Lower leg skin (tissue), 4 donors: ENCODE measurements around the gene MXI1. TPM values are rescaled to one million over a fixed set of nuclear protein-coding genes. Genes with fewer than 3 reads are reported as not detected.
A peak's percentile ranks its signal among the peaks of the same experiment; 100 is the strongest.

Experiments
- DNase-seq, 2 donors: peaks; one replicate each; pipeline ENCODE4 v3.0.0-alpha.2; 2019; ENCODE audit warnings: low spot score in 2 of 2
- H3K4me3 ChIP-seq: fragments of 200-600 bp; sonication (generic); 2 replicates; pipeline ENCODE4 v1.5.1; 2017; ENCODE audit warnings: mild to moderate bottlenecking, low read depth; ENCODE audit not compliant: poor library complexity, severe bottlenecking
- POLR2A ChIP-seq, 2 donors: fragments of 450-650 bp; IDR thresholded peaks; one replicate each; pipeline ENCODE4 v1.6.1; 2016 to 2017; ENCODE audit warnings: antibody characterized with exemption in 2 of 2, mild to moderate bottlenecking in 1 of 2, moderate library complexity in 1 of 2
- WGBS, 2 donors: methylation state at CpG; one replicate each; pipeline ENCODE4 v1.1.5; 2018; 5-methylcytosine and 5-hydroxymethylcytosine counted together
- intact Hi-C: fragments of 100-400 bp; cut with DNase I; formaldehyde crosslinking; loops from one replicate; pipeline ENCODE4 v1.15.0; 2023; ENCODE audit warnings: low total_unique reads
- total RNA-seq, 4 donors: library from RNA; depleted of rRNA; stranded (reverse); fragments of >200 nt; gene quantifications; one replicate each; pipeline ENCODE4 v1.1.0, GENCODE V29; 2016
- TF ChIP-seq, protein P1 (sequence below), 3 donors: fragments of 450-650 bp; IDR thresholded peaks; one replicate each; pipeline ENCODE4 v1.5.1; 2016; ENCODE audit warnings: antibody characterized with exemption in 3 of 3, mild to moderate bottlenecking in 3 of 3, moderate library complexity in 2 of 3

MXI1 gene
- total RNA-seq, 4 donors from 2014 or later, result 83.9 to 112 (median 99.3) TPM

DNA sequence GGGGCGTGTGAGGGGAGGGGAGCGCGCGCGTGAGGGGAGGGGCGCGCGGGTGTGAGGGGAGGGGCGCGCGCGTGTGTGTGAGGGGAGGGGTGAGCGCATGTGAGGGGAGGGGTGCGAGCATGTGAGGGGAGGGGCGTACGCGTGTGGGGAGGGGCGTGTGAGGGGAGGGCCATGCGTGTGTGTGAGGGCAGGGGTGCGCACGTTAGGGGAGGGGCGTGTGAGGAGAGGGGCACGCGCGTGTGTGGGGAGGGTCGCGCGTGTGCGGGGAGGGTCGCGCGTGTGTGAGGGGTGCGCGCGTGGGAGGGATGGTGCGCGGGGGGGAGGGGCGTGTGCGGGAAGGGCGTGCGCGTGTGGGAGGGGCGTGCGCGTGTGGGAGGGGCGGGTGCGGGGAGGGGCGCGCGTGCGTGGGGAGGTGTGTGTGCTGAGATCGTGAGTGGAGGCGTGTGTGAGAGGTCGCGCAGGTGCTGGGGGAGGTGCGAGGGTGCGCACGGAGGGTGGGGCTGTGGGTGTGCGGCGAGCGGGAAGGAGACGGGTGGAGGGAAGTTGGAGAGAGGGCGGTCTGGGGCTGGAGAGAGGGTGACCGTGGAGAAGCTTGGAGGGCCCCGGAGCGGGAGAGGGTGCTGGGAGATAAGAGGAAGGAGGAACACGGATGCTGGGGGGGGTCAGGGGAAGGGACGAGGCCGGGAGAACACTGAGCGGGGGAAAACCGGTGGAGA, 19.7 kb downstream of the MXI1 start:
- no peak for TF ChIP-seq POLR2A (IDR thresholded peaks at IDR 0.05)
- TF ChIP-seq, protein P1, sequence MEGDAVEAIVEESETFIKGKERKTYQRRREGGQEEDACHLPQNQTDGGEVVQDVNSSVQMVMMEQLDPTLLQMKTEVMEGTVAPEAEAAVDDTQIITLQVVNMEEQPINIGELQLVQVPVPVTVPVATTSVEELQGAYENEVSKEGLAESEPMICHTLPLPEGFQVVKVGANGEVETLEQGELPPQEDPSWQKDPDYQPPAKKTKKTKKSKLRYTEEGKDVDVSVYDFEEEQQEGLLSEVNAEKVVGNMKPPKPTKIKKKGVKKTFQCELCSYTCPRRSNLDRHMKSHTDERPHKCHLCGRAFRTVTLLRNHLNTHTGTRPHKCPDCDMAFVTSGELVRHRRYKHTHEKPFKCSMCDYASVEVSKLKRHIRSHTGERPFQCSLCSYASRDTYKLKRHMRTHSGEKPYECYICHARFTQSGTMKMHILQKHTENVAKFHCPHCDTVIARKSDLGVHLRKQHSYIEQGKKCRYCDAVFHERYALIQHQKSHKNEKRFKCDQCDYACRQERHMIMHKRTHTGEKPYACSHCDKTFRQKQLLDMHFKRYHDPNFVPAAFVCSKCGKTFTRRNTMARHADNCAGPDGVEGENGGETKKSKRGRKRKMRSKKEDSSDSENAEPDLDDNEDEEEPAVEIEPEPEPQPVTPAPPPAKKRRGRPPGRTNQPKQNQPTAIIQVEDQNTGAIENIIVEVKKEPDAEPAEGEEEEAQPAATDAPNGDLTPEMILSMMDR (IDR thresholded peaks at IDR 0.05), result no peak
- WGBS, 2 donors, result 2% methylated on average over 42 to 53 of the region's 71 CpGs
- peak; percentile 68 to 94 for DNase-seq
- intact Hi-C loops, result no loop called here
- peak overlapping the region; percentile 18 for H3K4me3 ChIP-seq

GRCh38 chr10:110228066-110228465, 20.7 kb downstream of the MXI1 start:
- 78 to 83% methylated on average over 10 of the region's 10 CpGs for WGBS, 2 donors
- intact Hi-C loops, result no loop called here
- H3K4me3 ChIP-seq, result no peak overlapping the region
- no peak for TF ChIP-seq POLR2A (IDR thresholded peaks at IDR 0.05)
- TF ChIP-seq, protein P1 (IDR thresholded peaks at IDR 0.05), result no peak
- peak in 1 of 2 donors; percentile 70 for DNase-seq

DNA sequence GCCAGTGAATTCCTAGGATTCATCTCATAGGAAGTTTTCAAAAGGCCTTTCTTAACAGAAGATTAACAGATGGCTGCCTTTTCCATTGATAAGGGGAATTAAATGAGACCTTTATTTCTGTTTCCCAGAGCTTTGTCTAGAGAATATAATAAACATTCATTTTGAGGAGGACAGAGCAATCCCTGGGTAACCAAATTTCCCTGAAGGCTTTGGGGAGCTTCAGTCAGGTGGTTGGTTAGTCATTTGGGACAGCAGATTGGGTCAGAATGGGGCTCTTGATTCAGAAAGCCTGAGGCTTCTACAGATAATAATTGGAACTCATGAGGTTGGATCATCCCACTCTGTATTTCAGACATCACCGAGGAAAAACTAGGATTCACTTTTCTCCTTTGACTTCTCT, 21.8 kb downstream of the MXI1 start:
- DNase-seq, result no peak
- no peak for TF ChIP-seq POLR2A (IDR thresholded peaks at IDR 0.05)
- TF ChIP-seq, protein P1 (IDR thresholded peaks at IDR 0.05), result no peak
- intact Hi-C loops, result no loop called here
- WGBS, 2 donors, result 87 to 91% methylated on average over 1 of the region's 1 CpG
- H3K4me3 ChIP-seq, result no peak overlapping the region

- WGBS, 2 donors, result 38 to 39% methylated on average over 1 of the region's 1 CpG
- DNase-seq, result no peak
- intact Hi-C loops, result no loop called here
- TF ChIP-seq POLR2A (IDR thresholded peaks at IDR 0.05), result no peak
- TF ChIP-seq, protein P1 (IDR thresholded peaks at IDR 0.05), result no peak
- no peak overlapping the region for H3K4me3 ChIP-seq
Observed at GRCh38 chr10:110233846-110234245, 26.4 kb downstream of the MXI1 start.

DNA sequence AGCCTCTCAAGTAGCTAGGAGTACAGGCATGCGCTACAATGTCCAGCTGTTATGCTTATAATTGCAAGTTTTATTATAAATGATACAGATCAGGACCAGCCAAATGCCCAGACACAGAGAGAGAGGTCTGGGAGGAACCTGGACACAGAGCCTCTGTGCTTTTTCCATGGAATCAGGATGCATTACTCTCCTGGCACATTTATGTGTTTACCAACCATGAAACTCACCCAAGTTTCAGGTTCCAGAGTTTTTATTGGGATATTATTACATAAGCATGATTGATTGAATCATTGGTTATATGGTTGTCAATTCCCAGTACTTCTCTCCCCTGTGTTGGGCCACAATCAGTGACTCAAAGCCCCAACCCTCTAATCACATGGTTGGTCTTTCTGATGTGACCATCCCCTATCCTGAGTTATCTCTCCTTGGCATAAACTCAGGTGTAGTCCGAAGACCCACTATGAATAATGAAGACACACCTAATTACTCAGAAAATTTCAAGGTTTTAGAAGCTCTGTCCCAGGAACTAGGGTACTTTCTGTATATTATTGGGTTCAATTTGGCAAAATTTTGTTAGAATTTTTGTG, 30.6 kb downstream of the MXI1 start:
- TF ChIP-seq POLR2A (IDR thresholded peaks at IDR 0.05), result no peak
- TF ChIP-seq, protein P1 (IDR thresholded peaks at IDR 0.05), result no peak
- no peak overlapping the region for H3K4me3 ChIP-seq
- WGBS, 2 donors, result 100% methylated on average over 2 of the region's 2 CpGs
- no peak for DNase-seq
- intact Hi-C loops, result no loop called here
